Keratinocyte (primary cell): ENCODE measurements around the gene PALM2AKAP2.

Experiments
- EZH2 ChIP-seq: IDR thresholded peaks from one replicate; pipeline ENCODE4 v1.6.1; 2012; ENCODE audit warnings: inconsistent platforms, mild to moderate bottlenecking, low read length, moderate library complexity
- TF ChIP-seq, protein P1 (sequence below), 3 experiments: IDR thresholded peaks in 1 of 3; conservative IDR thresholded peaks in 1 of 3; optimal IDR thresholded peaks in 1 of 3; 2 replicates in 2 of 3; 3 replicates in 1 of 3; pipeline versions ENCODE3 to v1.5.1; 2011; ENCODE audit warnings: low read length in 3 of 3, mild to moderate bottlenecking in 3 of 3, moderate library complexity in 2 of 3, control low read depth in 1 of 3, inconsistent platforms in 1 of 3; ENCODE audit not compliant: insufficient read depth in 2 of 3; ENCODE audit errors: extremely low read depth in 1 of 3

DNA sequence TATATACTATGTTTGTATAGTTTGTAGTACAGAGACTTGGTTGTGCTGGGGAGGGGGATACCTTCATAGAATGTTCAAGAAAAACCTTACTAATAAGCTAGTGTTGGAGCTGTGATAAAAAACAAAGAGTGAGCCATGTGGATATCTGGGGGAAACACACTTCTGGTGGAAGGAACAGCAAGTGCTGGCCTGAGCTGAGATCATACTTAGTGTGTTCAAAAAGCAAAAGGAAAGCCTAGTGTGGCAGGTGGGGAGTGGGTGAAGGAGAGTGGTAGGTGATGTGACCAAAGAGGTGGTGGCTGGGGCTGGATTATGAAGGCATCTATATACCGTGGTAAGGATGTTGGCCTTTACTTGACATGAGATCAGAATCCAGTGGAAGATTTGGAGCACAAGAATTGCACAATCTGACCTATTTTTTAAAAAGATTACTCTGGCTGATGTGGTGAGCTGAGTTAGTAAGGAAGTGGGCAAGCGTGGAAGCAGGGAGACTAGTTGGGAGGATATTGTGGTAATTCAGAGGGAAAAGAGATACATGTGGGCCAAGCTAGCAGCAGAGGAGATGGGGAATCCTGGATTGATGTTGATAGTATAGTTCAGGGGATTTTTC lies 26.6 kb downstream of the PALM2AKAP2 start:
- TF ChIP-seq, protein P1, sequence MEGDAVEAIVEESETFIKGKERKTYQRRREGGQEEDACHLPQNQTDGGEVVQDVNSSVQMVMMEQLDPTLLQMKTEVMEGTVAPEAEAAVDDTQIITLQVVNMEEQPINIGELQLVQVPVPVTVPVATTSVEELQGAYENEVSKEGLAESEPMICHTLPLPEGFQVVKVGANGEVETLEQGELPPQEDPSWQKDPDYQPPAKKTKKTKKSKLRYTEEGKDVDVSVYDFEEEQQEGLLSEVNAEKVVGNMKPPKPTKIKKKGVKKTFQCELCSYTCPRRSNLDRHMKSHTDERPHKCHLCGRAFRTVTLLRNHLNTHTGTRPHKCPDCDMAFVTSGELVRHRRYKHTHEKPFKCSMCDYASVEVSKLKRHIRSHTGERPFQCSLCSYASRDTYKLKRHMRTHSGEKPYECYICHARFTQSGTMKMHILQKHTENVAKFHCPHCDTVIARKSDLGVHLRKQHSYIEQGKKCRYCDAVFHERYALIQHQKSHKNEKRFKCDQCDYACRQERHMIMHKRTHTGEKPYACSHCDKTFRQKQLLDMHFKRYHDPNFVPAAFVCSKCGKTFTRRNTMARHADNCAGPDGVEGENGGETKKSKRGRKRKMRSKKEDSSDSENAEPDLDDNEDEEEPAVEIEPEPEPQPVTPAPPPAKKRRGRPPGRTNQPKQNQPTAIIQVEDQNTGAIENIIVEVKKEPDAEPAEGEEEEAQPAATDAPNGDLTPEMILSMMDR (optimal IDR thresholded peaks at IDR 0.05 in 1 of 3, IDR thresholded peaks at IDR 0.05 in 1 of 3, conservative IDR thresholded peaks at IDR 0.05 in 1 of 3; ENCODE audit: extremely low read depth in 1 of 3, insufficient read depth in 2 of 3, low read length in 3 of 3), result no peak
- TF ChIP-seq EZH2, result no peak
